Omental fat pad (tissue), 4 donors: ENCODE measurements around the gene CLCN2. TPM values are rescaled to one million over a fixed set of nuclear protein-coding genes. Genes with fewer than 3 reads are reported as not detected.

Experiments
- ATAC-seq: fragments of 150-250 bp; one replicate; pipeline ENCODE4 v1.9.1; 2016; ENCODE audit warnings: mild to moderate bottlenecking, moderate library complexity; ENCODE audit not compliant: low FRiP score
- DNase-seq: peaks from one replicate; pipeline ENCODE4 v3.0.0-alpha.2; 2019; ENCODE audit warnings: low spot score
- total RNA-seq, 4 donors: library from RNA; depleted of rRNA; stranded (reverse); fragments of >200 nt; gene quantifications; one replicate each; pipeline ENCODE4 v1.1.0, GENCODE V29; 2016
- TF ChIP-seq, protein P1 (sequence below), 3 donors: fragments of 450-650 bp; IDR thresholded peaks; one replicate each; pipeline ENCODE4 v1.5.1; 2016 to 2017; ENCODE audit warnings: antibody characterized with exemption in 3 of 3, mild to moderate bottlenecking in 3 of 3, moderate library complexity in 2 of 3

The CLCN2 gene
- total RNA-seq: 1 to 10 TPM; 2.1 to 8.4 (median 3.8) TPM

DNA sequence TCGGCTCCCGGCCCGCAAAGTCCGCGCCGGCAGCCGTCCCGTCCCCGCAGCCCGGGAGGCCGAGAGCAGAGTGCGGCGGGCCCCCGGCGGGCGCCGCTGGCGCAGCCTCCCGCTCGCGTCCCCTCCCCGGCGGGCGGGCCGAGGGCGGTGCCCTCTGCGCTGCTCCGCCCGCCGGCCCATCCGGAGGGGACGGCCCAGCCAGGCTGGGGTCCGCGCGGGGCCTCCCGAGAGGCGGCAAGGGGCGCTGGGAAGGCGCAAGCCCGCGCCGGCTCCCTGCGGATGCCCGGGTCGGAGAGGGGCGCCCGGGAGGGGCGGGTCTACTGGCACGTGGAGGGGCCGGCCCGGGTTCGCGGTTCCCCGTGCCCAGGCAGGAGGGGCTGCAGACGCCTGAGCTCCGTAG, at the start of gene CLCN2, which contains the start of gene POLR2H:
TSS of gene CLCN2 (minus strand) at position 74 of the 400 bp plus-strand sequence. CDS start 126 bp downstream, outside the sequence.
TSS of gene POLR2H (plus strand) at position 179 of the 400 bp plus-strand sequence. CDS start 1,783 bp downstream, outside the sequence.
- peak; percentile 65 for ATAC-seq
- DNase-seq: no peak

GRCh38 chr3:184409946-184410500, 48.6 kb upstream of the CLCN2 start:
- TF ChIP-seq, protein P1, sequence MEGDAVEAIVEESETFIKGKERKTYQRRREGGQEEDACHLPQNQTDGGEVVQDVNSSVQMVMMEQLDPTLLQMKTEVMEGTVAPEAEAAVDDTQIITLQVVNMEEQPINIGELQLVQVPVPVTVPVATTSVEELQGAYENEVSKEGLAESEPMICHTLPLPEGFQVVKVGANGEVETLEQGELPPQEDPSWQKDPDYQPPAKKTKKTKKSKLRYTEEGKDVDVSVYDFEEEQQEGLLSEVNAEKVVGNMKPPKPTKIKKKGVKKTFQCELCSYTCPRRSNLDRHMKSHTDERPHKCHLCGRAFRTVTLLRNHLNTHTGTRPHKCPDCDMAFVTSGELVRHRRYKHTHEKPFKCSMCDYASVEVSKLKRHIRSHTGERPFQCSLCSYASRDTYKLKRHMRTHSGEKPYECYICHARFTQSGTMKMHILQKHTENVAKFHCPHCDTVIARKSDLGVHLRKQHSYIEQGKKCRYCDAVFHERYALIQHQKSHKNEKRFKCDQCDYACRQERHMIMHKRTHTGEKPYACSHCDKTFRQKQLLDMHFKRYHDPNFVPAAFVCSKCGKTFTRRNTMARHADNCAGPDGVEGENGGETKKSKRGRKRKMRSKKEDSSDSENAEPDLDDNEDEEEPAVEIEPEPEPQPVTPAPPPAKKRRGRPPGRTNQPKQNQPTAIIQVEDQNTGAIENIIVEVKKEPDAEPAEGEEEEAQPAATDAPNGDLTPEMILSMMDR (IDR thresholded peaks at IDR 0.05): no peak
- DNase-seq (no peak), ATAC-seq (no peak)

More for the DNA sequence above, at the start of gene CLCN2, which contains the start of gene POLR2H:
- TF ChIP-seq, protein P1 (IDR thresholded peaks at IDR 0.05): no peak

- TF ChIP-seq, protein P1 (IDR thresholded peaks at IDR 0.05): no peak
- DNase-seq (no peak), ATAC-seq (no peak)
Measured at GRCh38 chr3:184409331-184409926, 48.0 kb upstream of the CLCN2 start.

DNA sequence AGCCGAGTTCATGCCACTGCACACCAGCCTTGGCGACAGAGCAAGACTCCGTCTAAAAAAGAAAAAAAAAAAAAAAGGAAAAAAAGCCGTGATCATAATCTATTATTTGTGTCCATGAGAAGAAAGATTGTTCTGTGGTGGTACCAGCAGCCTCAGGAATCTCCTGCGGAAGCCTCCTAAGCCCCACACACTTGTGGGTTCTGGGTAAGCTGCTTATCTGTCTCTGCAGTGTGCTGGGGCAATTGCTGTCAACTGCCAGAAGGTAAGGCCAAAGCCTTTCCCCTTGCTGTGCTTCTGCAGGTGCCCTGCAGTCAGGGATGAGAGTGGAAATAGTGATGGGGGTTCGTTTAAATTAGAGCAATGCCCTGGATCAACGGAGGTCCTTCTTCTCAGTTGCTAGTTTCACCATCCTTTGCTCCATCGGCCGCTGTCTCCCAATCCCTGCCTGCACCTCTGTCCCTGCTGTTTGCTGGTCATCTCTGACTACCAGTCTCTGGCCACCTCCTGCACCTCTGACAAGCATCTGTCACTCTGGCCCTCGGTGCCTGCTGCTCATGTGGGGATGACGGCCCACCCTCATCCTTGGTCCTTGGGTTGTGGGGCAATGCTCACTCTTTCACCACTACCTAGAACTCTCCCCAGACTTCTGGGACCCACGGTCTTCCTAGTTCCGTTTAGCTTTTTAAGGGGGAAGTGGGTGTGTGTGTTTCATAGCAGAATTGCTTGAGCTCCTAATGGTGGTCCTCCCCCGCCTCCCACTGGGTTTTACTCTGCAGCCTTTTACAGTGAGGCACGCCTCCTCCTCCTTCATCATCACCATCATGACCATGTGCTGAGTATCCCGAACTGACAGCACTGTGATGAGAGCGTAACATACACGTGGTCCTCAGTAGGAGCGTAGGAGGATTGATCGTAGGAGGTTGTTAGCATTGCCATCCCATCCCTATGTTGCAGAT, 43.9 kb upstream of the CLCN2 start:
- ATAC-seq (peak; percentile 29), DNase-seq (no peak)
- TF ChIP-seq, protein P1 (IDR thresholded peaks at IDR 0.05): no peak

GRCh38 chr3:184399410-184399809, 38.0 kb upstream of the CLCN2 start:
- TF ChIP-seq, protein P1 (IDR thresholded peaks at IDR 0.05): no peak
- peak; percentile 78 for ATAC-seq
- no peak for DNase-seq

GRCh38 chr3:184395320-184395660, 33.9 kb upstream of the CLCN2 start:
- TF ChIP-seq, protein P1 (IDR thresholded peaks at IDR 0.05): no peak
- no peak for ATAC-seq
- no peak for DNase-seq
